Stimulated activated CD4-positive, alpha-beta T cell treated with anti-CD3 and anti-CD28 coated beads, Interleukin-1b, Interleukin-23, amount 100 ng/mL, for 48 hours (primary cell): ENCODE data around the gene BBS4.
A peak's percentile ranks its signal among the peaks of the same experiment; 100 is the strongest.

Experiments
- DNase-seq: peaks from one replicate; pipeline ENCODE4 v3.0.0-alpha.2; 2020

The BBS4 gene

DNA sequence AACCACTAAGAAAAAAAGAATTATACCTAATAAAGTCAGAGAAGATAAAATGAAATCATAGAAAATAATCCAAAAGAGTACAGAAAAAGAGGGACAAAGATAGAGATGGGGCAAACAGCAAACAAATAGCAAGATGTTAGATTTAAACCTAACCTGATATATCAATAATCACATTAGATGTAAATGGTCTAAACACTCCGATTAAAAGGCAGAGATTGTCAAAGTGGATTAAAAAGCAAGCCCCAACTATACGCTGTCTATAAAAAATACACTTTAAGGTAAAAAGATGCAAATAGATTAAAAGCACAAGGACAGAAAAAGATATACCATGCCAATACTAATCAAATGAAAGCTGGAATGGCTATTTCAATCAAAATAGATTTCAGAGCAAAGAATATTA, 80.8 kb downstream of the BBS4 start:
- no peak for DNase-seq

DNA sequence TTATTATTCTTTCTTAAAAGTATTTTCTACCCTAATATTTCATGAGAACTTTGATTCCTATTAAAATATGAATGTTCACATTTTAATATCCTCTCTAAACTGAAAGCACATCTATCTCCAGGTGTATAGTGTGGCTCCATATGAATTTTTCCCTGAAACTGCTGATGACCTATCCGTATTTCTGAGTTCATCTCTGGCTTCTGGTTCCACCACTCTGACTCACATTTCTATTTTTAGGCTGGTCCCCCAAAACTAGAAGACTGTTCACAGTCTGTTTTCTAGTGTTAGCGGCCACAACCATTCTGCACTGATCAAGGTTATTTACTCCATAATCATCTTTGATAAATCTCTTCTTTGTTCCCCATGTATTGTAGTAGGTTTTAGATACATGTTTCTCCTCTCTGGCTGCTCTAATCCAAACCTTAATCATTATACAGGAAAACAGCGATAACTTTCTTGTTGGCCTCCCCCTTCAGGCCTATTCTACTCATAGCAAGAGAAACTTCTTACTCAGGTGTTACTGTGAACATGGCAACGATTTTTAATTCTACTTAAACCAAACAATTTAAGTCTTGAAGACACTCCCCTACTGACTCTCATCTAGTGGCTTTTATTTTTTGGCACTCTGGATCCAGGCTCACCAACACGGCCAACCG, 84.8 kb downstream of the BBS4 start:
- no peak for DNase-seq

DNA sequence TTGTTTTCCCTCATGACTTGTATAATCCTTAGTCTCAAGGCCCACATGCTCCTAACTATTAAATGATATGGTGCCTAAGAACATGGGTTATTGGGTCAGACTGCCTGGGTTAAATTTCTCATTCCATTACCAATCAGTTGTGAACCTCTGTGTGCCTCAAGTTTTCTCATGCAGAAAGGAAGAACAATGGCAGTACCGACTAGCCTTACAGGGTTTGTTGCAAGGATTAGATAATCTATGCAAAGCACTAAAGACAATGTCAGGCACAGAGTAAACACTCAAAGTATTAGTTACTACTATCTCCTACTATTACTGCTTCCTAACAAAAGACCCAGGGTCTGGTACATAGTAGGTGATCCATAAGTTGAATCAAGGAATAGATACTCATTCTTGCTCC, 85.3 kb downstream of the BBS4 start:
- DNase-seq: no peak

DNA sequence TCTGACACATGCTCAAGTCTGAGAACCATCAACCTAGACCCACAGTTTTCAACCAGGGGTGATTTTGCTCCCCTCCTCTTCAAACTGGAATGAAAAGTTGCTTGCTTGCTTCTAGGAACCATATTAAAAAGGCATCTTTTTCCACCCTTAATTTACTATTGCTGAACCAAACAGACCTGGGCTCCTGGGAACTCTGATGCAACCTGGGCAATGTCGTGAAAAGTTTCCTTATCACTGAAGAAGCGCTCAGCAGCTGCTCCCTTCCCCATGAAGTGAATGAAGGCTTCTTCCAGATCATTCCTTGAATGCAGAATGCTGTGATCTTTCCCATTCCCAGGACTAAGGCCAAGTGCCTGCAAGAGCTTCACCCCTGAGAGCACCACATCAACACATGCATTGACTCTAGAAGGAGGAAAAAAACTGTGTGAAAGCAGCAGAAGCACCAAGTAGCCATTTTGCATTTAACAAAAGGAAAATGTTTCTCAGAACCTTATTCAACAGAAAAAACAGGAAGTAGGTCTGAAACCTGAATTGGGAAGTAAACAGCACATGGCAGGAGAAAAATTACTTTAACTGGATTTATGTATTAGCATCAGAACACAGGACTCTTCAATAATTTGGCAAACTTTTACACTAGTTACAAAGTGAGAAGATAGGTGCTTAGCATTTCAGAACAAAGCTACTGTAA, 88.8 kb downstream of the BBS4 start:
- DNase-seq: no peak

DNA sequence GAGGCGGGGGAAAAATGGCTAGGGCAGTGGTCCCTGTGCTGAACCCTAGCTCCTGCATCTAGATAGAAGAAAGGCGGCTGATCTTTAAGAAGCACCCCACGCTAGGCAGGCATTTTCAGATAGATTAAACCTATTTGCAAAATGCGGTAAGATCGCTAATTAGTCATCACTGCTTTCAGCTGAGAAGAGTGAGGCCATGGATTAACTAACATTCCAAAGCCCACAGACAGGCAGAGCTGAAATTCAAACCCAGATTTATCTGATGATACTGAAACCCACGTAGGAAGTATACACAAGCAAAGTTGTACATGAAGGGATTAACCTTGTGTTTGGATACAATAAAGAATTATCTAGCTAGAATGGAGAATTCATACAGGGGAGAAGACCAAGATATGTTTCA, 92.8 kb downstream of the BBS4 start:
- DNase-seq: no peak

DNA sequence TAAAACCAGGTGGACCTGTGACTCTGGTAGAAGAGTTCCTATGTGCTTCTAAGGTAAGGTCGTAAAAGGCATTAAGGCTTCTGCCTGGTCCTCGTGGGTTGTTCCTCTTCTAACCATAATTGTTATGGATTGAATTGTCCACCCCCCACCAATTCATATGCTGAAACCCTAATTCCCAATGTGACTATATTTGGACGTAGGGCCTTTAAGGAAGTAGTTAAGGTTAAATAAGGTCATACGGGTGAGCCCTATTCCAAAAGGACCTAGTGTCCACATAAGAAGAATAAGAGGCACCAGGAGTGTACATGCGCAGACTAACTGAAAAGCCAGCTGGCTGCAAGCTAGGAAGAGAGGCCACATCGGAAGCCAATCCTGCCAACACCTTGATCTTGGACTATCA, 95.6 kb downstream of the BBS4 start:
- no peak for DNase-seq

DNA sequence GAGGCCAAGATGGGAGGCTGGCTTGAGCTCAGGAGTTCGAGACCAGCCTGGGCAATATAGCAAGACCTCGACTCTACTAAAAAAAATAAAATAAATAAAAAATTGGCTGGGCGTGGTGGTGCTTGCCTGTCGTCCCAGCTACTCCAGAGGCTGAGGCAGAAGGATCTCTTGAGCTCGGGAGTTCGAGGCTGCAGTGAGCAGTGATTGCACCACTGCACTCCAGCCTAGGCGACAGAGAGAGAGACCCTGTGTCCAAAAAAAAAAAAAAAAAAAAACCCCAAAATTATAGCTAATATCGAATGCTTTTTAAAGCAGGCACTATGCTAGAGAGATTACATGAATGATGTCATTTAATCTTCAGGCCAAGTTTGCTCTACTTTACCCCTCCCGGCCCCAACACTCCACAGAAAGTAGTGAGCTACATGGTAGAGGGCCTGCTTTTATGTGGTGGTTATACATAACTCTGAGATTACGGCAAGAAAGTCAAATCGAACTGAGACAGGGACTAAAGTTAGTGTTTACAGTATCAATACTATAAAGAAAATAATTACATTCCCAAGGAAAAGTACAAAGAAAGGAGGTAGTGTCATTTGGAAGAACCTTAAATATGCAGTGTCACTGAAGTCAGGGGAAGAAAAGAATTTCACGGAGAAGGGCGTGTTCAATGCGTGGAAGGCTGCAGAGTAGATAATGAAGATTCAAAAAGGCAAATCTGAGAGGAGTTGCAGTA, 96.4 kb downstream of the BBS4 start:
- DNase-seq: peak; percentile 34

DNA sequence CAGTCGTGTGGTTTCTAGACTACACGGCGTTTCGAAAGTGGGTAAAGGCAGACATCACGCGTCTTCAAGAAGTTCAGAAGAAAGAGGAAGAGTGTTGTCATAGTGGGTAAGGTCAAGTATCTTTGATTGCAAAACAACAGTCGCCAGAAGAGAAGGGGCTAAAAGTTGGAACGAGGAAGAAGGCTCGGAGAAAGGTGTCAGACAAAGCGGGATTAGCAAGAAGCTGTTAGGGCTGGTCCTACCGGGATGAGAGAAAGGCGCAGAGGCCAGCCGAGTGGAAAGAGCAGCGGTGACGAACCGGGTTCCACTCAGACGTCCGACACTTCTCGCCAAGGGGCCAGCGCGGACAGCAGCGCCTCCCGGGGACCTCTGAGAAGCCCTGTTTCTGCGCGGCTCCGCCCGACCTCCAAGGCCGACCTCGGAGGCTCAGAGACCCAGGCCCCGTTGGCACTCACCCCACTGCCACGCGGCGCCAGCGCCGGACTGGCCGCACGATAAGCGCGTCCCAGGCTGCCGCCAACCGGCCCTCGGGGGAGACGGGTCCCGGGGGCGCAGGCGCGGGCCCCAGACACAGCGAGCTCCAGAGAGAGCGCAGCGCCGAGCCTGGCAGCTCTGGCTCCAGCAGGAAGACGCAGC, 97.1 kb downstream of the BBS4 start:
- peak; percentile 49 for DNase-seq

DNA sequence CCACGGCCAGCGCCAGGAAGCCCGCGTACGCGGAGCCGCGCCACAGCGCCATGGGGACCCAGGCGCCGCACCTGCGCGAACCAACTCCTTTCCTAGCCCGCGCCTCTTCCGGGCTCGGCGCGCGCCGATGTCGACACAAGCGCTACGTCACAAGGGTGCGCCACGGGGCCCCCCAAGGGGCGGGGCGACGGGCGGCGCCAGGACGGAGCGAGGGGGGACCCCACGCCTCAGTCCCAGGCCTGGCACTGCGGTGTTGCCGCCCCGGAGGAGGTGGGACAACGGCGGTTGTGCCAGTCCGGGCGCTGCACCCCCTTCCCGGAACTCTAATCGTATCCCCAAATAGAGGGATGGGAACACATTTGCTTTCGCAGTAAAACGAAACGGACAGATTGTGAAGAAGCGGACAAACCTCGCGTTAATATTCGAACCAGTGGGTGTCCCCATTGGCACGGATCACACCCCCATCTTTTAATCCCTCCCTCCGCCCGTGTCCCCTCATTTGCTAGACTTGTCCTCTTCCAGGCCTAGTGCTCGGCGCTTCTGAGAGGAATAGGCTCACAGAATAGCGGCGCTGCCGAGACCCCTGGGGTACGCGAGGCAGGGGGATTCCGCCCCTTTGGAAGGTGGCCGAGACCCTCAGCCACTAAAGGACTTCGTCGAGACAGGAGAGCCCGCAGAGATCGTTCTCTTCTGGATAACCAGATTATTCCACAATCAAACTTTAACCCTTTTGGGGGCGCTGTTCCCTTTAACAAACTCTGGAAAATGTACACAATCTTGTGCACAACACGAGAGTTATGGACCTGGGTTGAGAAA, 97.8 kb downstream of the BBS4 start, which contains the start of gene ADPGK:
TSS of gene ADPGK (minus strand) at position 119 of the 816 bp plus-strand sequence. CDS start at position 52, 67 bp downstream.
- peak; percentile 90 for DNase-seq

DNA sequence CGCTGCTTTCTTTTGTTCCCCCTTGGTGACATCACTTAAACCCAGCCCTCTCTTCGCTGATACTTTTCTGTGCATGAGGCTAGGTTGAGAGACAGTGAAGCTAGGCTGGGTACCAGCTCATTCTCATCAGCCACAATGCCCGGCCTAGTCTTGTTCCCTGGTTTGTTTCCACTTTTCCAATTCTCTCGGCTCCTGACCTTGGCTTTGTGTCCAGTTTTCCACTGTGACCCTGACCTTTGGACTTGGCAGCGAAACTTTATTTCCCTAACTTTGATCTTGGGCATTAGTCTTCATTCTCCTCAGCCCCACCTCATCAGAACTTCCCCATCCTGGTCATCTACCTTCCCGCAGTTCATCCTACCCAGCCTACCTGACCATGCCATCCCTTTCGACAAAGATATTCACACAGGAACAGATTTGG, 98.5 kb downstream of the BBS4 start:
- no peak for DNase-seq

DNA sequence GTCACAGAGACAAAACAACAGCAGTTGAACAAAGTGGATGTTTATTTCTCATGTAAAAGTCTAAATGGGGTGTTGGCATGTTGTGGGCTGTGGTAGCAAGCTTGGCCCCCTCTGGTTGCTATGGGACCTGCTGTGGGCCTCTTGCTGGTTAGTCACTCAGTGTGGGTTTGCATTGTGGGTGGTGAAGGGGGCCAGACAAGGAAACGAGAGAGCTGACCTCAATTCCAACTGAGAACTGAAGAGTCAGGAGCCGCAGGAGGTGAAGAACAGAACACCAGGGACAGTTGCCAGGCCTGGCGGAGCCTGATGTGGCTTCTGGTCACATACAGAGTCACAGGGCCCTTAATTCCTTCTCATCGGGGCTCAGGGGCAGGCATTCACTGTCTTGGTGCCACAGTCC, 99.4 kb downstream of the BBS4 start:
- DNase-seq: peak; percentile 70

DNA sequence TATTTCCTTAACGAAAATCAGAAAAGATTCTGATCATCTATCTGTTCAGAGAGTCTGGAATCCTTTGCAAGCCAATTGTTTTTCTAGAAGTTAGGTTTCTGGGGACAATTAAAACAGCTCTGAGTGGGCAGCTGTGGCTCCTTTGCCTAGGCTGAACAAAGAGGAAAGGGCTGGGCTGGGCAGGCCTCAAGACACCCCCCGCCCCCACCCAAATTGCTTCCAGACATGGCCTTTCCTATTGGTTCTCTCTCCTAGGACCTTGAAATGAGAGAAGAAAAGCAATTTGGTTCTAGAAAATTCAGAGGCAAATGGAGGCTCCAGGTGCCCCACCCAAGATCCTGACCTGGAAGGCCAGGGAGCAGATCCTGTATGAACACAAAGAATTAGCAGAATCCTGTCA, 99.8 kb downstream of the BBS4 start:
- no peak for DNase-seq

DNA sequence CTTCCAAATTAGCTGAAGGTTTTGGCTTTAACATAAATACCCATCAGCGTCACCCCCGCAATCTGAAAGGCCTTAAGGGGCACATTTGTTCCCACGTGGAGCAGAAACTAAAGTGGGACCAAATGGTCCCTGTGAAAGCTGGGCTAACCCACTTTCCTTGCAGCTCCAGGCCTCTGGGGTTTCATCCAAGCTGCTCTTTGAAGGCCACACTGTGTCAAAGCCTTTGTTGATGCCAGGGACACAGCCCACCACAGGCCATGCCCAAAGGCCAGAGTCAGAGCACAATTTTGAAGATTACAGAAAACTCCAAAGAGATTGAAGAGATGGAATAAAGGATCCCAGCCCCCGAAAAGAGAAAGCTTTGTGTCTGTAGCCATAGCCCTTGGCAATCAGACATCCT, 100.2 kb downstream of the BBS4 start:
- no peak for DNase-seq

DNA sequence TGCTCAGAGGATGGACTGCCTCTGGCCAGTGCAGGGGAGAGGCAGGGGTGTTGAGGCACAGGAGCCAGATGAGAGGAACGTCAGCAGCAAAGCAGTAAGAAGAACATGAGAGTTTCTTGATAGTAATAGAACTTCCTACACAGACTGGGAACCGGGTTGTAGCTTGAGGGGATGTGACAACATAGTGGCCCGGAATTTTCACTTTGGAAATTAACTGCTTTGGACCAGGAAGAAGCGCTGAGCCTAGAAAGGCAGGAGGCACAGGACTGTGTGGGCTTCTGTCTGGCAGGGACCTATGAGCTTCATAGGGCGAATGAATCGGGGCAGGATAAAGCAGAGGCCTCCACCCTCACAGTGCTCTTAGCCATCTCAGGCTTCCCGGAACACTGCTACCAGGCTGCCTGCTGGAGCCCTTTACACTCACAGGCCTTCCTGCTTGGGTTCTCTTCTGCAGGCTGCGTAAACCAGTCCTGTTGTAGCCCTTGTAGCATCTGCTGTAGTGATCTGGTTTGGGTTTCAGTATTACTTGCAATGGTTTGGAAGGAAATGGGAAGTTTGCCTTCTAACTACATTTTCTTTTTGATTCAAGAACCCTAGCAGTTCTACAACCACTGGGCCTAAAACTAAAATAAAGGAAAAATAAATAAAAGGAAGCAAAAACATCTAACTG, 100.8 kb downstream of the BBS4 start:
- no peak for DNase-seq

DNA sequence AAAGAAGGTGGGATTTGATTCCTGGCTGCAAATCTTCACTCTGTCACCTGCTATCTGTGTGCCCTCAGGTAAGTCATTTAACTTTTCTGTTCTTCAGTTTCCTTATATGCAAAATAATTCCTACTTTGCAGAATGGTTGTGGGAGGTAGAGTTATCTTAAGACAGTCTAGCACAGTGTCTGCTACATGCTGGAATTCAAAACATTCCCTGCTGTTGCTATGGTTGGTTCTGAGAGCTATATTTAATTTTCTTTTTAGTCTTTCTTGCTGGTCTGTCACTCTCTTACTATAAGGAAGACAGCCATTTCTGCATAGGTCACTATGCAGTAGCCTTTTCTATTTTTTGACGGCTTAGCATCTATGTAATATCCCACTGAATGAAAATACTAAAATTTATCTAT, 101.5 kb downstream of the BBS4 start:
- DNase-seq: no peak
